Naive thymus-derived CD4-positive, alpha-beta T cell (primary cell): ENCODE data around the gene LIF. TPM values are rescaled to one million over a fixed set of nuclear protein-coding genes. Genes with fewer than 3 reads are reported as not detected.
A peak's percentile ranks its signal among the peaks of the same experiment; 100 is the strongest.

Source experiments
- ATAC-seq: fragments of 150-1000 bp; cut with Tn5 transposase; 2 replicates; pipeline ENCODE4 v1.10.0; 2021; ENCODE audit warnings: mild to moderate bottlenecking, moderate library complexity
- CTCF ChIA-PET: fragments of 350-600 bp; sonication (Branson Sonifier 250); formaldehyde crosslinking; loops from one replicate; lab custom pipeline; 2021; ENCODE audit warnings: antibody characterized with exemption; lab: Charles Lee
- POLR2A ChIA-PET: fragments of 350-600 bp; sonication (Branson Sonifier 250); formaldehyde crosslinking; loops from one replicate; lab custom pipeline; 2021; ENCODE audit warnings: antibody characterized with exemption, inconsistent platforms; lab: Charles Lee
- DNase-seq, 9 donors: peaks; one replicate each; pipeline versions ENCODE4 v3.0.0 to v3.0.0-alpha.2; 2020 to 2022; ENCODE audit warnings: mixed read lengths in 1 of 9
- H3K27ac ChIP-seq: one replicate; pipeline ENCODE4 v1.7.0; 2013; ENCODE audit warnings: mild to moderate bottlenecking, low read depth, low read length, moderate library complexity
- H3K27me3 ChIP-seq, 2 donors: one replicate each; pipeline ENCODE4 v1.7.0; 2013; ENCODE audit warnings: low read length in 2 of 2, mild to moderate bottlenecking in 2 of 2, moderate library complexity in 2 of 2; ENCODE audit not compliant: control insufficient read depth in 2 of 2, insufficient read depth in 2 of 2
- H3K36me3 ChIP-seq, 3 experiments: 1 replicate in 2 of 3; 2 replicates in 1 of 3; pipeline ENCODE4 v1.7.0; 2013; ENCODE audit warnings: low read length in 3 of 3, mild to moderate bottlenecking in 3 of 3, moderate library complexity in 1 of 3; ENCODE audit not compliant: insufficient read depth in 3 of 3, control insufficient read depth in 2 of 3
- H3K4me1 ChIP-seq, 2 donors: one replicate each; pipeline ENCODE4 v1.7.0; 2013; ENCODE audit warnings: low read length in 2 of 2, mild to moderate bottlenecking in 2 of 2, moderate library complexity in 1 of 2; ENCODE audit not compliant: control insufficient read depth in 2 of 2, insufficient read depth in 2 of 2
- H3K4me3 ChIP-seq: 2 replicates; pipeline ENCODE4 v1.7.0; 2013; ENCODE audit warnings: mild to moderate bottlenecking, low read length
- H3K9me3 ChIP-seq, 3 experiments: 1 replicate in 2 of 3; 2 replicates in 1 of 3; pipeline ENCODE4 v1.7.0; 2013; ENCODE audit warnings: low read length in 3 of 3; ENCODE audit not compliant: control insufficient read depth in 2 of 3
- H3K27ac Mint-ChIP-seq, 9 donors: one replicate each; pipeline ENCODE4 v1.8.0; 2020 to 2022; ENCODE audit warnings: mixed read lengths in 9 of 9, mild to moderate bottlenecking in 8 of 9, moderate library complexity in 5 of 9, inconsistent platforms in 2 of 9
- H3K27me3 Mint-ChIP-seq, 5 donors: one replicate each; pipeline ENCODE4 v1.8.0; 2021 to 2022; ENCODE audit warnings: mixed read lengths in 5 of 5, mild to moderate bottlenecking in 1 of 5
- H3K36me3 Mint-ChIP-seq, 5 donors: one replicate each; pipeline ENCODE4 v1.8.0; 2020 to 2022; ENCODE audit warnings: mixed read lengths in 5 of 5, mild to moderate bottlenecking in 3 of 5, inconsistent platforms in 1 of 5
- H3K4me1 Mint-ChIP-seq, 7 donors: one replicate each; pipeline ENCODE4 v1.8.0; 2020 to 2022; ENCODE audit warnings: mixed read lengths in 7 of 7, mild to moderate bottlenecking in 3 of 7, inconsistent platforms in 1 of 7
- H3K4me3 Mint-ChIP-seq, 10 donors: one replicate each; pipeline ENCODE4 v1.8.0; 2020 to 2022; ENCODE audit warnings: mild to moderate bottlenecking in 10 of 10, mixed read lengths in 10 of 10, moderate library complexity in 6 of 10, inconsistent platforms in 2 of 10
- H3K9me3 Mint-ChIP-seq, 11 donors: one replicate each; pipeline ENCODE4 v1.8.0; 2020 to 2022; ENCODE audit warnings: mixed read lengths in 11 of 11, mild to moderate bottlenecking in 4 of 11, inconsistent platforms in 1 of 11, moderate library complexity in 1 of 11
- intact Hi-C, 2 donors: fragments of 100-400 bp; cut with micrococcal nuclease; formaldehyde crosslinking; loops; one replicate each; pipeline ENCODE4 v1.15.1; 2023
- polyA plus RNA-seq, 2 donors: library from polyadenylated mRNA; unstranded; fragments of 300-500 nt; fragmentation: Illumina TruSeq; gene quantifications; one replicate each; pipeline ENCODE4 v1.2.3, GENCODE V29; 2021
- total RNA-seq, 6 experiments: library from RNA in 5 of 6; stranded (reverse) in 5 of 6; gene quantifications; 1 replicate in 5 of 6; 2 replicates in 1 of 6; pipeline ENCODE4 v1.2.3 and lab custom pipeline; 2021 to 2026

LIF gene
- total and polyA plus RNA-seq, 7 experiments from 2014 or later = 0.64 to 260 (median 0.98) TPM; not detected in 4

GRCh38 chr22:30240541-30241417, 5.8 kb downstream of the LIF start:
- Histone ChIP-seq H3K4me1 (peaks cover 0 to 4% of the 10 kb centered on the region in 2 donors), H3K27ac (no peak overlapping the region), H3K36me3 (no peaks in the 10 kb centered on the region), H3K4me3 (no peak overlapping the region), H3K27me3 (no peaks in the 10 kb centered on the region), H3K9me3 (no peaks in the 10 kb centered on the region)
- ChIA-PET POLR2A (no interaction called here), CTCF (no interaction called here)
- DNase-seq (no peak), ATAC-seq (no peak)
- Mint-ChIP-seq H3K27me3 (peaks cover 0 to 14% (median 0%) of the 10 kb centered on the region in 5 donors), H3K4me1 (peaks cover 0 to 84% (median 5%) of the 10 kb centered on the region in 7 donors), H3K4me3 (peak overlapping the region in 1 of 10 donors; percentile 77), H3K36me3 (peaks cover 0 to 51% (median 0%) of the 10 kb centered on the region in 5 donors), H3K9me3 (no peaks in the 10 kb centered on the region), H3K27ac (peak overlapping the region in 1 of 9 donors; percentile 76)
- intact Hi-C loops = no loop called here

GRCh38 chr22:30239488-30240405, 6.8 kb downstream of the LIF start:
- Histone ChIP-seq H3K27ac (no peak overlapping the region), H3K9me3 (no peaks in the 10 kb centered on the region), H3K4me1 (no peaks in the 10 kb centered on the region), H3K4me3 (no peak overlapping the region), H3K27me3 (no peaks in the 10 kb centered on the region), H3K36me3 (no peaks in the 10 kb centered on the region)
- Mint-ChIP-seq H3K27ac (peak overlapping the region in 1 of 9 donors; percentile 68), H3K9me3 (no peaks in the 10 kb centered on the region), H3K4me3 (peak overlapping the region in 1 of 10 donors; percentile 42), H3K27me3 (peaks cover 0 to 7% (median 0%) of the 10 kb centered on the region in 5 donors), H3K4me1 (peaks cover 0 to 81% (median 0%) of the 10 kb centered on the region in 7 donors), H3K36me3 (peaks cover 0 to 42% (median 0%) of the 10 kb centered on the region in 5 donors)
- CTCF ChIA-PET = no interaction called here
- no peak for ATAC-seq
- POLR2A ChIA-PET = no interaction called here
- intact Hi-C loops = no loop called here
- no peak for DNase-seq

GRCh38 chr22:30238661-30239487, 7.7 kb downstream of the LIF start:
- H3K36me3 ChIP-seq = no peaks in the 10 kb centered on the region
- ATAC-seq (no peak), DNase-seq (no peak)
- H3K27me3 ChIP-seq = no peaks in the 10 kb centered on the region
- H3K4me1 Mint-ChIP-seq = peaks cover 0 to 77% (median 0%) of the 10 kb centered on the region in 7 donors
- no peak overlapping the region for H3K27ac ChIP-seq
- ChIA-PET CTCF (no interaction called here), POLR2A (no interaction called here)
- H3K27me3 Mint-ChIP-seq = no peaks in the 10 kb centered on the region
- H3K36me3 Mint-ChIP-seq = peaks cover 0 to 33% (median 0%) of the 10 kb centered on the region in 5 donors
- H3K9me3 ChIP-seq = no peaks in the 10 kb centered on the region
- peak overlapping the region in 1 of 9 donors; percentile 77 for H3K27ac Mint-ChIP-seq
- no peaks in the 10 kb centered on the region for H3K9me3 Mint-ChIP-seq
- H3K4me3 ChIP-seq = no peak overlapping the region
- intact Hi-C loops = no loop called here
- no peaks in the 10 kb centered on the region for H3K4me1 ChIP-seq
- H3K4me3 Mint-ChIP-seq = no peak overlapping the region

GRCh38 chr22:30238136-30238535, 8.4 kb downstream of the LIF start:
- H3K27me3 ChIP-seq = no peaks in the 10 kb centered on the region
- H3K9me3 Mint-ChIP-seq = no peaks in the 10 kb centered on the region
- H3K27ac Mint-ChIP-seq = peak overlapping the region in 1 of 9 donors; percentile 77
- H3K36me3 ChIP-seq = no peaks in the 10 kb centered on the region
- no peak for ATAC-seq
- H3K4me3 Mint-ChIP-seq = no peak overlapping the region
- H3K9me3 ChIP-seq = no peaks in the 10 kb centered on the region
- H3K4me3 ChIP-seq = no peak overlapping the region
- H3K27me3 Mint-ChIP-seq = no peaks in the 10 kb centered on the region
- DNase-seq = no peak
- POLR2A ChIA-PET = no interaction called here
- H3K4me1 ChIP-seq = no peaks in the 10 kb centered on the region
- intact Hi-C loops = no loop called here
- H3K27ac ChIP-seq = no peak overlapping the region
- CTCF ChIA-PET = no interaction called here
- H3K36me3 Mint-ChIP-seq = peaks cover 0 to 28% (median 0%) of the 10 kb centered on the region in 5 donors
- peaks cover 0 to 69% (median 0%) of the 10 kb centered on the region in 7 donors for H3K4me1 Mint-ChIP-seq

- H3K4me1 Mint-ChIP-seq = peaks cover 0 to 60% (median 0%) of the 10 kb centered on the region in 7 donors
- intact Hi-C loops = no loop called here
- ChIA-PET POLR2A (no interaction called here), CTCF (no interaction called here)
- no peaks in the 10 kb centered on the region for H3K27me3 Mint-ChIP-seq
- DNase-seq (no peak), ATAC-seq (no peak)
- H3K4me3 ChIP-seq = no peak overlapping the region
- H3K27ac Mint-ChIP-seq = peak overlapping the region in 1 of 9 donors; percentile 33
- no peak overlapping the region for H3K4me3 Mint-ChIP-seq
- no peak overlapping the region for H3K27ac ChIP-seq
- no peaks in the 10 kb centered on the region for H3K27me3 ChIP-seq
- H3K9me3 ChIP-seq = no peaks in the 10 kb centered on the region
- no peaks in the 10 kb centered on the region for H3K9me3 Mint-ChIP-seq
- H3K36me3 ChIP-seq = no peaks in the 10 kb centered on the region
- no peaks in the 10 kb centered on the region for H3K4me1 ChIP-seq
- peaks cover 0 to 17% (median 0%) of the 10 kb centered on the region in 5 donors for H3K36me3 Mint-ChIP-seq
These were observed 9.7 kb downstream of the LIF start for GRCh38 chr22:30236875-30237274.

- no peak overlapping the region for H3K27ac Mint-ChIP-seq
- POLR2A ChIA-PET = no interaction called here
- no peak overlapping the region for H3K4me3 Mint-ChIP-seq
- Histone ChIP-seq H3K4me1 (no peaks in the 10 kb centered on the region), H3K4me3 (no peak overlapping the region), H3K27me3 (no peaks in the 10 kb centered on the region), H3K27ac (no peak overlapping the region), H3K9me3 (no peaks in the 10 kb centered on the region), H3K36me3 (no peaks in the 10 kb centered on the region)
- peaks cover 0 to 11% (median 0%) of the 10 kb centered on the region in 5 donors for H3K36me3 Mint-ChIP-seq
- intact Hi-C loops = no loop called here
- no peak for ATAC-seq
- peaks cover 0 to 56% (median 0%) of the 10 kb centered on the region in 7 donors for H3K4me1 Mint-ChIP-seq
- no peaks in the 10 kb centered on the region for H3K27me3 Mint-ChIP-seq
- no peaks in the 10 kb centered on the region for H3K9me3 Mint-ChIP-seq
- DNase-seq = no peak
- CTCF ChIA-PET = no interaction called here
These were observed 10.8 kb downstream of the LIF start for GRCh38 chr22:30235687-30236170.
